Panc1 (cell line): ENCODE data around the gene CTNNAL1. TPM values are rescaled to one million over a fixed set of nuclear protein-coding genes. Genes with fewer than 3 reads are reported as not detected.

Experiments used
- ATAC-seq: fragments of 200-7000 bp; cut with Tn5 transposase; 2 replicates; pipeline ENCODE4 v1.9.1; 2020; ENCODE audit warnings: mild to moderate bottlenecking, moderate library complexity
- BruUV-seq: library from RNA; stranded (reverse); fragments of 400-500 nt; replicated peaks from 2 replicates; lab custom pipeline; 2021; lab: Mats Ljungman, UMichigan
- CTCF ChIA-PET: fragments of 300-600 bp; sonication (Branson Sonifier 250); formaldehyde crosslinking; loops from one replicate; lab custom pipeline; 2022; ENCODE audit warnings: antibody characterized with exemption; lab: Charles Lee
- POLR2A ChIA-PET: fragments of 300-600 bp; sonication (Branson Sonifier 250); formaldehyde crosslinking; loops from one replicate; lab custom pipeline; 2022; ENCODE audit warnings: antibody characterized with exemption; lab: Charles Lee
- DNase-seq: peaks from one replicate; pipeline ENCODE4 v3.0.0-alpha.2; 2010; ENCODE audit warnings: low read depth, low spot score
- H3K27ac ChIP-seq: 2 replicates; pipeline ENCODE4 v1.5.1; 2011; ENCODE audit warnings: mild to moderate bottlenecking, low read length, inconsistent platforms
- H3K27me3 ChIP-seq: fragments of 200-500 bp; sonication (Bioruptor generic); 2 replicates; pipeline ENCODE4 v1.6.0; 2014; ENCODE audit warnings: low read length, inconsistent platforms; ENCODE audit not compliant: control insufficient read depth, insufficient read depth
- H3K36me3 ChIP-seq: fragments of 200-500 bp; sonication (Bioruptor generic); 2 replicates; pipeline ENCODE4 v1.5.1; 2014; ENCODE audit warnings: inconsistent platforms, mild to moderate bottlenecking, low read length, moderate library complexity; ENCODE audit not compliant: control insufficient read depth, insufficient read depth
- H3K4me1 ChIP-seq: 2 replicates; pipeline ENCODE4 v1.5.1; 2011; ENCODE audit warnings: inconsistent platforms, mild to moderate bottlenecking, low read length, moderate library complexity; ENCODE audit not compliant: control insufficient read depth, insufficient read depth
- H3K4me3 ChIP-seq, 2 experiments: 2 replicates each; pipeline ENCODE4 v1.5.1; 2011 to 2012; ENCODE audit warnings: low read depth in 2 of 2, low read length in 2 of 2, mild to moderate bottlenecking in 2 of 2, inconsistent platforms in 1 of 2, moderate library complexity in 1 of 2
- H3K9me3 ChIP-seq: fragments of 200-500 bp; sonication (Bioruptor generic); 2 replicates; pipeline ENCODE4 v1.5.1; 2014; ENCODE audit warnings: low read depth, mild to moderate bottlenecking, inconsistent platforms, low read length, moderate library complexity; ENCODE audit not compliant: control insufficient read depth, insufficient read depth
- CTCF ChIP-seq: fragments of 450-650 bp; IDR thresholded peaks from 2 replicates; pipeline ENCODE4 v1.5.1; 2017; ENCODE audit warnings: mild to moderate bottlenecking
- POLR2AphosphoS5 ChIP-seq: IDR thresholded peaks from 2 replicates; pipeline ENCODE4 v1.6.1; 2012; ENCODE audit warnings: mild to moderate bottlenecking, low read depth, low read length, moderate library complexity
- SIN3A ChIP-seq: IDR thresholded peaks from 2 replicates; pipeline ENCODE4 v1.6.1; 2012; ENCODE audit warnings: low read depth, mild to moderate bottlenecking, low read length, moderate library complexity, borderline replicate concordance; ENCODE audit not compliant: insufficient read depth
- TCF7L2 ChIP-seq: IDR thresholded peaks from 2 replicates; pipeline ENCODE4 v1.6.1; 2011; ENCODE audit warnings: mild to moderate bottlenecking, low read depth, low read length, inconsistent platforms
- in situ Hi-C: cut with HindIII; loops from 2 replicates; pipeline ENCODE4 v1.10.0; 2016; ENCODE audit warnings: low sequenced_read_pairs, low pct_unique_long_range_greater_than_20kb
- intact Hi-C: fragments of 100-400 bp; cut with micrococcal nuclease; formaldehyde crosslinking; loops from one replicate; pipeline ENCODE4 v1.10.0; 2022; ENCODE audit not compliant: unreplicated experiment
- total RNA-seq: library from RNA; stranded (reverse); gene quantifications from one replicate; pipeline ENCODE4 v1.2.1, GENCODE V29; 2021; ENCODE audit not compliant: unreplicated experiment
- TF ChIP-seq, protein P1 (sequence below), 2 experiments: IDR thresholded peaks; 2 replicates each; pipeline ENCODE4 v1.6.1; 2011 to 2012; ENCODE audit warnings: low read depth in 2 of 2, control low read depth in 1 of 2, low read length in 1 of 2, mild to moderate bottlenecking in 1 of 2, moderate library complexity in 1 of 2; ENCODE audit not compliant: insufficient read depth in 1 of 2

Gene CTNNAL1
- total RNA-seq, 1 experiment from 2014 or later = 79.8 TPM

GRCh38 chr9:108913391-108913790, 99.9 kb downstream of the CTNNAL1 start:
- Histone ChIP-seq H3K9me3 (no peaks in the 10 kb centered on the region), H3K27me3 (no peaks in the 10 kb centered on the region), H3K27ac (no peak overlapping the region), H3K4me3 (no peak overlapping the region), H3K36me3 (peaks cover 6% of the 10 kb centered on the region), H3K4me1 (no peaks in the 10 kb centered on the region)
- ATAC-seq (no peak), DNase-seq (no peak)
- TF ChIP-seq POLR2AphosphoS5 (no peak), SIN3A (no peak), CTCF (no peak), TCF7L2 (no peak)
- TF ChIP-seq, protein P1, sequence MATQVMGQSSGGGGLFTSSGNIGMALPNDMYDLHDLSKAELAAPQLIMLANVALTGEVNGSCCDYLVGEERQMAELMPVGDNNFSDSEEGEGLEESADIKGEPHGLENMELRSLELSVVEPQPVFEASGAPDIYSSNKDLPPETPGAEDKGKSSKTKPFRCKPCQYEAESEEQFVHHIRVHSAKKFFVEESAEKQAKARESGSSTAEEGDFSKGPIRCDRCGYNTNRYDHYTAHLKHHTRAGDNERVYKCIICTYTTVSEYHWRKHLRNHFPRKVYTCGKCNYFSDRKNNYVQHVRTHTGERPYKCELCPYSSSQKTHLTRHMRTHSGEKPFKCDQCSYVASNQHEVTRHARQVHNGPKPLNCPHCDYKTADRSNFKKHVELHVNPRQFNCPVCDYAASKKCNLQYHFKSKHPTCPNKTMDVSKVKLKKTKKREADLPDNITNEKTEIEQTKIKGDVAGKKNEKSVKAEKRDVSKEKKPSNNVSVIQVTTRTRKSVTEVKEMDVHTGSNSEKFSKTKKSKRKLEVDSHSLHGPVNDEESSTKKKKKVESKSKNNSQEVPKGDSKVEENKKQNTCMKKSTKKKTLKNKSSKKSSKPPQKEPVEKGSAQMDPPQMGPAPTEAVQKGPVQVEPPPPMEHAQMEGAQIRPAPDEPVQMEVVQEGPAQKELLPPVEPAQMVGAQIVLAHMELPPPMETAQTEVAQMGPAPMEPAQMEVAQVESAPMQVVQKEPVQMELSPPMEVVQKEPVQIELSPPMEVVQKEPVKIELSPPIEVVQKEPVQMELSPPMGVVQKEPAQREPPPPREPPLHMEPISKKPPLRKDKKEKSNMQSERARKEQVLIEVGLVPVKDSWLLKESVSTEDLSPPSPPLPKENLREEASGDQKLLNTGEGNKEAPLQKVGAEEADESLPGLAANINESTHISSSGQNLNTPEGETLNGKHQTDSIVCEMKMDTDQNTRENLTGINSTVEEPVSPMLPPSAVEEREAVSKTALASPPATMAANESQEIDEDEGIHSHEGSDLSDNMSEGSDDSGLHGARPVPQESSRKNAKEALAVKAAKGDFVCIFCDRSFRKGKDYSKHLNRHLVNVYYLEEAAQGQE (IDR thresholded peaks at IDR 0.05; ENCODE audit: insufficient read depth in 1 of 2, low read depth in 2 of 2, low read length in 1 of 2) = no peak
- intact Hi-C loops (no loop called here), in situ Hi-C loops (no loop called here)
- CTCF ChIA-PET = no interaction called here
- POLR2A ChIA-PET = no interaction called here
- no TSS peak for BruUV-seq

DNA sequence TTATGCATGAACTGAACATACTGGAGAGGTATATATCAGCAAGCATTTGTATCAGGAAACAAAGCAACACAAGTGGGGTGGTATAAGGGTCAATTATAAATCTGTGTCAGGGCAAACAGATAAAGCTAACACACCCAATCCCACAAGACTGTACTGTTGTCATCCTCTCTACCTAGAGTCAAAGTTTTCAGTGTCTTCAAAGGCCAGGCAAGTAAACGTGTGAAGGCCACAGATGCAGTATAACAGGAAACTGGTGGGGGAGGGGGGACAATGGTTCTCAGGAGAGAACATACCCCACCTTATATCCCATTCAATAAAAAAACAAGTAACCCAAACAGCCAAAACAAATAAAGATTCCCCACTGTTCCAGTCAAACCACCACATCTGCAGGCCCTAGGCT, 101.5 kb downstream of the CTNNAL1 start:
- peaks cover 5% of the 10 kb centered on the region for H3K36me3 ChIP-seq
- no TSS peak for BruUV-seq
- H3K27ac ChIP-seq = no peak overlapping the region
- ChIA-PET CTCF (no interaction called here), POLR2A (no interaction called here)
- no peaks in the 10 kb centered on the region for H3K9me3 ChIP-seq
- in situ Hi-C loops (no loop called here), intact Hi-C loops (no loop called here)
- H3K27me3 ChIP-seq = no peaks in the 10 kb centered on the region
- DNase-seq (no peak), ATAC-seq (no peak)
- H3K4me1 ChIP-seq = no peaks in the 10 kb centered on the region
- TF ChIP-seq POLR2AphosphoS5 (no peak), CTCF (no peak), TCF7L2 (no peak), SIN3A (no peak)
- TF ChIP-seq, protein P1 (IDR thresholded peaks at IDR 0.05; ENCODE audit: insufficient read depth in 1 of 2, low read depth in 2 of 2, low read length in 1 of 2) = no peak
- H3K4me3 ChIP-seq = no peak overlapping the region
